ENCODE data around the gene CNPY1.
"Not testable (repeated sequence)": the region's sequence is repeated elsewhere in the genome, so short reads cannot be mapped to it uniquely, and the experiment has no call there.

CNPY1 gene

GRCh38 chr7:155577509-155577905 lies 31.1 kb upstream of the CNPY1 start:
- DNase-seq, result no peak

GRCh38 chr7:155576900-155577508 lies 30.6 kb upstream of the CNPY1 start:
- no peak for DNase-seq

- DNase-seq, result no peak
Observed at GRCh38 chr7:155576416-155576815, 30.1 kb upstream of the CNPY1 start.

GRCh38 chr7:155574556-155575290 lies 28.4 kb upstream of the CNPY1 start:
- no peak for DNase-seq

- no peak for DNase-seq
Observed at GRCh38 chr7:155571581-155572345, 25.4 kb upstream of the CNPY1 start.

- no peak for DNase-seq
Observed at GRCh38 chr7:155570991-155571390, 24.6 kb upstream of the CNPY1 start.

GRCh38 chr7:155570171-155570958 lies 24.0 kb upstream of the CNPY1 start:
- no peak for DNase-seq

GRCh38 chr7:155569681-155570080 lies 23.3 kb upstream of the CNPY1 start:
- no peak for DNase-seq

- no peak for DNase-seq
Observed at GRCh38 chr7:155568842-155569494, 22.6 kb upstream of the CNPY1 start.

- no peak for DNase-seq
Observed at GRCh38 chr7:155568333-155568660, 21.9 kb upstream of the CNPY1 start.

- no peak for DNase-seq
Observed at GRCh38 chr7:155567646-155568332, 21.4 kb upstream of the CNPY1 start.

- no peak for DNase-seq
Observed at GRCh38 chr7:155566011-155566836, 19.9 kb upstream of the CNPY1 start.

GRCh38 chr7:155565596-155565995 lies 19.2 kb upstream of the CNPY1 start:
- no peak for DNase-seq

- not testable (repeated sequence) for DNase-seq
Observed at GRCh38 chr7:155562976-155563375, 16.6 kb upstream of the CNPY1 start.

GRCh38 chr7:155562106-155562505 lies 15.7 kb upstream of the CNPY1 start:
- no peak for DNase-seq

- no peak for DNase-seq
Observed at GRCh38 chr7:155560982-155561686, 14.8 kb upstream of the CNPY1 start.

- no peak for DNase-seq
Observed at GRCh38 chr7:155560196-155560885, 14.0 kb upstream of the CNPY1 start.

GRCh38 chr7:155559519-155560108 lies 13.3 kb upstream of the CNPY1 start:
- no peak for DNase-seq

- DNase-seq, result no peak
Observed at GRCh38 chr7:155558961-155559360, 12.6 kb upstream of the CNPY1 start.

Measured in CD4-positive, alpha-beta T cell treated with Interleukin-17A for 4 hours (primary cell).